ENCODE results near the gene SEPTIN2.
"Not testable (repeated sequence)": the region's sequence is repeated elsewhere in the genome, so short reads cannot be mapped to it uniquely, and the experiment has no call there.

The SEPTIN2 gene

DNA sequence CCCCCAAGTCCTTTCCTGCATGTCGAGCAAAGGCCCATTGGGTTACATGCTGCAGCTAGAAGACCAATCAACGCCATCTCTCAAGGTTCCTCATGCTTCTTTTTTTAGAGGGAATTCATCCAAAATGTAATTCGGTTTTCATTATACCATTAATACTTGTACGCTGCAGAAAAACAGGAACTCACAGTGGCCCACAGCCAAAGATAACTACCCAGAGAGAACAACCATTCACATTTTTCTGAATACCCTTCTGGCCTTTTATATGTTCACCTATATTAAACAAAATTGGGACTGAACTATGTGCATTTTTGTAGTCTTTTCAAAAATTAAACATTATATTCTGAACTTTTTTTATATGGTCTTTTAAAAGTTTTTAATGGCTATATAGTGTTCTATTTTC is 66.1 kb downstream of the SEPTIN2 start:
- TF ChIP-seq CTCF (IDR thresholded peaks at IDR 0.05; ENCODE audit: low read length, missing control alignments), result no peak
- peak; percentile 29 for DNase-seq (ENCODE audit: low read depth)
- no peak overlapping the region for H3K4me3 ChIP-seq (replicated peaks; ENCODE audit: low read depth, low read length)

DNA sequence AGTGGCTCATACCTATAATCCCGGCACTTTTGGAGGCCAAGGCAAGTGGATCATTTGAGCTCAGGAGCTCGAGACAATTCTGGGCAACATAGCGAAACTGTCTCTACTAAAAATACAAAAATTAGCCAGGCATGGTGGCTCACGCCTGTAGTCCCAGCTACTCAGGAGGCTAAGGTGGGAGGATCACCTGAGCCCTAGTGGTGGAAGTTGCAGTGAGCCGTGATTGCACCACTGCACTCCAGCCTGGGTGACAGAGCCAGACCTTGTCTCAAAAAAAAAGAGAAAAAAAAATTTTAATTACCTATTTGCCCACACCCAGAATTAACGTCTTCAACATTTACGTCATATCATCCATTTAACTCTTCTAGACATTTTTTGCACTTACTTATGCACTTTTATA is 69.7 kb downstream of the SEPTIN2 start:
- H3K4me3 ChIP-seq (replicated peaks; ENCODE audit: low read depth, low read length); DNase-seq (ENCODE audit: low read depth): not testable (repeated sequence)

- H3K4me3 ChIP-seq (replicated peaks; ENCODE audit: low read depth, low read length), result no peak overlapping the region
- no peak for TF ChIP-seq CTCF (IDR thresholded peaks at IDR 0.05; ENCODE audit: low read length, missing control alignments)
- DNase-seq (ENCODE audit: low read depth), result peak; percentile 42
These were observed 70.8 kb downstream of the SEPTIN2 start for GRCh38 chr2:241386519-241386918.

GRCh38 chr2:241389697-241390096 is 74.0 kb downstream of the SEPTIN2 start:
- no peak for DNase-seq (ENCODE audit: low read depth)
- TF ChIP-seq CTCF (IDR thresholded peaks at IDR 0.05; ENCODE audit: low read length, missing control alignments), result no peak
- H3K4me3 ChIP-seq (replicated peaks; ENCODE audit: low read depth, low read length), result no peak overlapping the region

DNA sequence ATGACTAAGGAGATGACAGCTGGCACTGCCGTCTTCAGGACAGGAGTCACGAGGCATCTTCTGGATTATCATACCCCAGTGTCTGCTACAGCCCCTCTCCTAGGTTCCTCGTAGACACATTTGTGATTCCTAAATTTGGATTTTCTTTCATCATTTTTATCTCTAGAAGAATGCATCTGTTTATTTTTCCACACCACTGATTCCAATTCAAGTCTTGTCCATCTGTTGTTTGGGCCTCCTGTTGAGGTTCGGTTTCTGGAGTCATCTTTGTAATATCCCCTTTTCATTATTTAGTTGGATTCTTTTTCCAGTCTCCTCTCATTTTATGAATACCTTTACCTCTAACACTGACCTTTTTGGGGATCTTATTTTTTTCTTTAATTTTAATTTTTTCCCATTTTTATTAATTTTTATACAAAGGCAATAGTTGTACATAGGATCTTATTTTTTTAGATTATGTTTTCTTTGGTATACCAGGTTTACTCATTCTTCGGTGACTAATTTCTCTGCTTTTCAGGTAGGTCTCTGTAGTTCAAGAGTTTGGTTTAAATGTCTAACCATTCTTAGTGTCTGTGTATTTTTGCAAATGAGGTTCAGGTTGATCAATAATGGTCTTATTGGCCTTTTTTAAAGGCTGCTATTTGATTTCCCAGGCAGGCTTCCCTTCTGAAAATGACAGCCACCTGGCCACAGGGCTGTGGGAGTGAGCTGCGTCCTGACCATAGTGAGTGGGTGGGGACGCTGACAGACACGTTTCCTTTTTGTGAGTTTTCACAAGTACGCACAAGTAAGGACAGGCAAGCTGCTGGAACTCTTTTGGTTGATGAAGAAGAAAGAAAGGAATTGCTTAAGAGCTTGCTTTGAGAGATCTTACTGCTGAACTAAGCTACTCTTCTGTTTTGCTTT is 74.8 kb downstream of the SEPTIN2 start:
- H3K4me3 ChIP-seq (replicated peaks; ENCODE audit: low read depth, low read length), result no peak overlapping the region
- no peak for DNase-seq (ENCODE audit: low read depth)
- TF ChIP-seq CTCF (IDR thresholded peaks at IDR 0.05; ENCODE audit: low read length, missing control alignments), result no peak

GRCh38 chr2:241391892-241392665 is 76.4 kb downstream of the SEPTIN2 start:
- TF ChIP-seq CTCF (IDR thresholded peaks at IDR 0.05; ENCODE audit: low read length, missing control alignments), result peak; percentile 55

DNA sequence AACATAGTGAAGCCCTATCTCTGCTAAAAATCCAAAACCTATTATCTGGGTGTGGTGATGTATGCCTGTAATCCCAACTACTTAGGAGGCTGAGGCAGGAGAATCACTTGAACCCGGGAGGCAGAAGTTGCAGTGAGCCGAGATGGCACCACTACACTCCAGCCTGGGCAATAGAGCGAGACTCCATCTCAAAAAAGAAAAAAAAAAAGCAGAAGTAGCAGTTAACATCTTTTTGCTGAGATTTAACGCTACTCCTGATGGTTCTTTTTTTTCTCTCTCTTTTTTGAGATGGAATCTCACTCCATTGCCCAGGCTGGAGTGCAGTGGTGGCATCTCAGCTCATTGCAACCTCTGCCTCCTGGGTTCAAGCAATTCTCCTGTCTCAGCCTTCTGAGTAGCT is 77.0 kb downstream of the SEPTIN2 start:
- DNase-seq (ENCODE audit: low read depth), result not testable (repeated sequence)

More at GRCh38 chr2:241391892-241392665, 76.4 kb downstream of the SEPTIN2 start:
- DNase-seq (ENCODE audit: low read depth), result peak; percentile 56
- H3K4me3 ChIP-seq (replicated peaks; ENCODE audit: low read depth, low read length), result no peak overlapping the region

More for the DNA sequence above, 77.0 kb downstream of the SEPTIN2 start:
- H3K4me3 ChIP-seq (replicated peaks; ENCODE audit: low read depth, low read length), result not testable (repeated sequence)
